ES-I3 (cell line): Measurements from ENCODE around the gene OLFM4.

ENCODE experiments used
- H3K36me3 ChIP-seq: 2 replicates; pipeline ENCODE4 v1.6.1; 2013; ENCODE audit warnings: mild to moderate bottlenecking, low read length, control low read depth, moderate library complexity; ENCODE audit not compliant: insufficient read depth
- H3K4me1 ChIP-seq: 2 replicates; pipeline ENCODE4 v1.6.1; 2013; ENCODE audit warnings: mild to moderate bottlenecking, control low read depth, low read length; ENCODE audit not compliant: insufficient read depth
- H3K9ac ChIP-seq: 2 replicates; pipeline ENCODE4 v1.6.1; 2013; ENCODE audit warnings: low read depth, mild to moderate bottlenecking, low read length, moderate library complexity
- H3K9me3 ChIP-seq: 2 replicates; pipeline ENCODE4 v1.6.1; 2013; ENCODE audit warnings: mild to moderate bottlenecking, low read length, moderate library complexity; ENCODE audit not compliant: control insufficient read depth, insufficient read depth

OLFM4 gene

DNA sequence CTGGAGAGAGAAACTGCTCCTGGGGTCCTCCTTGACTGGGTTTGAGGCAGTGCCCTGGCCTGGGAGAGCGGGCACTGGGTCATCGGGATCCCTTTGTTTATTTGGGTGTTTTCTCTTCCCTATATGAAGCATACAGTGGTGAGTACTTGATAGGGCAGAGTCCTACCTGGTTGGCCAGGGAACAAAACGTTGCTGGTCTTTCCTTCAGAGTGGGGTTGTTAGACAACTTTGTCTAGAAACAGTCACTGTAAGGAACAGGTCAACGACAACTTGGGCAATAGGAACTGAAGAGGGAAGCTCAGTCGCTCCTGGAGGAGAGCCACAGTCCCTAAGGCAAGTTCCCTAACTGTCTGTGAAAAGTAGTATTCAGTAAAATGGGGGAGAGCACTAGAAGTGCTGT lies 550 bp upstream of the OLFM4 start:
- Histone ChIP-seq H3K9me3 (no peaks in the 10 kb centered on the region), H3K4me1 (peaks cover 6% of the 10 kb centered on the region), H3K9ac (no peak overlapping the region), H3K36me3 (no peaks in the 10 kb centered on the region)

DNA sequence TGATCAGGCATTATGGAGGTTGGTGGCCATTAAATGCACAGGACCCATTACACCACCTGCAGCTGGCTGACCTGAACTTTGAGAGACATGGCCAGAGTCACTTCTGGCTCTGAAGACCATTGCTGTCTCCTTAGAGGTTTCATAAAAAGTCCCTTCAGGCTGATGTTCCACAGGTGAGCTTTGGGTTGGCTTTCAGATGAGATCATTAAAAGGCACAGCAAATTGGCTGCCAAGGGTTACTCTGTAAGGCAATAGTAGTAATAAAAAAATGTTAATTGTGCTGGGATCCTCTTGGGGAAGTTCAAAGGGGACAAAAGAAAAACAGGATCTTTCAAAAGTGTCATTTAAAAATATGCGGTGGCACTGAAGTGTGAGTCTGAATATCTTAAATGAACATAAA lies 4.2 kb downstream of the OLFM4 start:
- Histone ChIP-seq H3K4me1 (peaks cover 6% of the 10 kb centered on the region), H3K9me3 (no peaks in the 10 kb centered on the region), H3K9ac (no peak overlapping the region)

DNA sequence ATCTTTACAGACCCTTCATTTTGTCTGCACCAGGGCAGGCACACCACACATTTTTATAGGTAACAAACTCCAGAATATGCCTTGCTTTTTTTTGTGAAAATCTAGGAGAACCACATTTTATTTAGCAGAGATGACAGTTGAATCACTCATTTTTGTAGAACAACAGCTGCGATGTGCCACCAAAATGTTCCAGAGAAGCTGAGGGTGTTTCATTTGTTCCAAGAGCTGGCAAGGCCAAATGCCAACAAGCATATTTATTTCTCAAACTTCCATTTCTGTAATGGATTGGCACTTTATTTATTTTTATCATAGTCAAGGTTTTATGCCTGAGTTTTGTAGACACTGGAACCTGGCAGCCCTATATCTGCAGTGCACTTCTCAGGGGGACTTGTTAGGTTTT lies 10.4 kb downstream of the OLFM4 start:
- no peaks in the 10 kb centered on the region for H3K4me1 ChIP-seq
- no peaks in the 10 kb centered on the region for H3K9me3 ChIP-seq
- no peaks in the 10 kb centered on the region for H3K36me3 ChIP-seq
- H3K9ac ChIP-seq: no peak overlapping the region

More for the DNA sequence above, 4.2 kb downstream of the OLFM4 start:
- no peaks in the 10 kb centered on the region for H3K36me3 ChIP-seq

DNA sequence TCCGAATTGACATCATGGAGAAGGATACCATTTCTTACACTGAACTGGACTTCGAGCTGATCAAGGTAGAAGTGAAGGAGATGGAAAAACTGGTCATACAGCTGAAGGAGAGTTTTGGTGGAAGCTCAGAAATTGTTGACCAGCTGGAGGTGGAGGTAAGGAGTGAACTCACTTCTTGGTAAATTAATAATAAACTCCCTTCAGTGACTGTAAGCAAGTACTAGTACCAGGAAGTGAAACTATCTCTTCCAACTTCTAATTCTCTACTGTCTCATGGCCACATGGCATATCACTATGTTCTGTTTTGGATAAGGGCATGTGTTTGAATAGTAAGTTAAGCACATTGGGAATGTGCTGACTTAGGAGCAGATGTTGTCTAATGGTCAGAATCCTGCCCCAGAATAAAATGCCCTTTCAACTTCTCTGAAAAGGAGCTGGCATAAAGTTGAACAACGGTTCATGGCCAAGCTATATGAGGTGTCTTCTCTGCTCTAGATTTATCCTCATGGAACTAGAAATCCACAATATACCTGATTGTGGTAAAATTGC lies 13.4 kb downstream of the OLFM4 start:
- no peaks in the 10 kb centered on the region for H3K36me3 ChIP-seq

DNA sequence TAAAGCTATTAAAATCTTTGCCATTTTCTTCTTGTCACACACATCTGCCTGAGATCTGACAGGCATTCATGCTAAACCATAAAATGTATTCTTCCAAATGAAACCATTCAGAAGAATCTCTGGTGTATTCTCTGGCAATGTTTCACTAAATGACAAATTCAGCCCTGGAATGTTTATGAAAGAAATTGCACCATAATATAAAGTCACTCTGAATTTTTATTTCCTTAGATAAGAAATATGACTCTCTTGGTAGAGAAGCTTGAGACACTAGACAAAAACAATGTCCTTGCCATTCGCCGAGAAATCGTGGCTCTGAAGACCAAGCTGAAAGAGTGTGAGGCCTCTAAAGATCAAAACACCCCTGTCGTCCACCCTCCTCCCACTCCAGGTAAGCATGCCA lies 14.3 kb downstream of the OLFM4 start:
- Histone ChIP-seq H3K36me3 (no peaks in the 10 kb centered on the region), H3K4me1 (no peaks in the 10 kb centered on the region), H3K9ac (no peak overlapping the region), H3K9me3 (no peaks in the 10 kb centered on the region)

More for the DNA sequence above, 13.4 kb downstream of the OLFM4 start:
- H3K4me1 ChIP-seq: no peaks in the 10 kb centered on the region
- H3K9ac ChIP-seq: no peak overlapping the region
- H3K9me3 ChIP-seq: no peaks in the 10 kb centered on the region

DNA sequence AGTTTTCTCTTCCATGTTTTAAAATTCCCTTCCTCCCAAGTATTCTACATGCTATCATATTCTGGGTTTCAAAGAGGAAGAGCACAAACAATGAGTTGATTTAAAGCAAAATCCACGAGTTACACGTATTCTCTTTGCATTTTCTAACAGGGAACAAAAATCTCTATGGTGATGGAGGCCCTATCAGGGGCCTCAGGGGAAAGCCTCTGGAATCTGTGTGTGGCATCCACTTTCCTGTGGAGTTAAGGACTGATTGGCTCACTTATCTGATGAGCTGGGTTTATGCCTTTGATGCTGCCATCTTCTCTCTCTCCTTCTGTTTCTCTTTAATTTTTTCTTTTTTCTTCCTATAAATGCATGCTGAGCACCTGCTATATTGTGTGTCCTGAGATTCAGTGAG lies 14.8 kb downstream of the OLFM4 start:
- Histone ChIP-seq H3K4me1 (no peaks in the 10 kb centered on the region), H3K9me3 (no peaks in the 10 kb centered on the region), H3K36me3 (no peaks in the 10 kb centered on the region), H3K9ac (no peak overlapping the region)

DNA sequence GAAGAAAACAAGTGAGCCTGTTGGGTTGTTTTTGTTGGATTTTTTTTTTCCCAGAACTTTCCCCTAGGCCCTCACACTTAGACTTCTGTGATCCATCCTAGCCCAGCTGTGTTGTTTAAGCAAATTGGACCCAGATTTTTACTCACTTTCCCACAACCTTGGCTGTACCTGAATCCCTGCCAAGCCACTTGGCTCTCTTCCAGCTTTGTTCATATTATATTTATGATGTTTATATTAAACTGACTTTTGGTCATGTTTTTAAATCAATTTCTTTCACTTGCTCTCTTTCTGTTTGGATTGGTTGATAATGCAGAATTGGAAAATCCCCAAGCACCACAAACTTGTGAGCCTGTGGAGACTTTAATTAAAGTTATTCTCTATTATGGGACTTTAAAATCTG lies 16.6 kb downstream of the OLFM4 start:
- Histone ChIP-seq H3K4me1 (no peaks in the 10 kb centered on the region), H3K36me3 (no peaks in the 10 kb centered on the region), H3K9me3 (no peaks in the 10 kb centered on the region), H3K9ac (no peak overlapping the region)

DNA sequence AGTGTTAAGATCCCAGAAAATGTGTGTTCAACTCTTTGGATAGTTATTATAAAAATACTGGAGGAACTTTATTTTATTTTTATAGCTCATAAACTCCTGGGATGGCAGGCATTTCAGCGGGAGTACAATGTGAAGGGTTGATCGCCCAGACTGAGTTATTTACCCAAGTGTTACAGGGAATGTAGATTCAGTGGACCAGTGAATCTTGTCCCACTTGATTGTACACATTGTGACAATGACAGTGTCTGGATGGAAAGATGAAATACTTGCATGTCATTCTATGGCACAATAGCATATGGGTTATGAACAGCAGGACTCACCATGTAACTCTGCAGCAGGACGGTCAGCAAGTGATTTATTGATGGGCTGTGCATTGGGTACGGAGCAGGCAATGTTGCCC lies 20.3 kb downstream of the OLFM4 start:
- Histone ChIP-seq H3K36me3 (no peaks in the 10 kb centered on the region), H3K9me3 (no peaks in the 10 kb centered on the region), H3K9ac (no peak overlapping the region), H3K4me1 (no peaks in the 10 kb centered on the region)

DNA sequence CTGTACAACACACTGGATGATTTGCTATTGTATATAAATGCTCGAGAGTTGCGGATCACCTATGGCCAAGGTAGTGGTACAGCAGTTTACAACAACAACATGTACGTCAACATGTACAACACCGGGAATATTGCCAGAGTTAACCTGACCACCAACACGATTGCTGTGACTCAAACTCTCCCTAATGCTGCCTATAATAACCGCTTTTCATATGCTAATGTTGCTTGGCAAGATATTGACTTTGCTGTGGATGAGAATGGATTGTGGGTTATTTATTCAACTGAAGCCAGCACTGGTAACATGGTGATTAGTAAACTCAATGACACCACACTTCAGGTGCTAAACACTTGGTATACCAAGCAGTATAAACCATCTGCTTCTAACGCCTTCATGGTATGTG lies 21.5 kb downstream of the OLFM4 start:
- no peaks in the 10 kb centered on the region for H3K36me3 ChIP-seq
- no peaks in the 10 kb centered on the region for H3K9me3 ChIP-seq

DNA sequence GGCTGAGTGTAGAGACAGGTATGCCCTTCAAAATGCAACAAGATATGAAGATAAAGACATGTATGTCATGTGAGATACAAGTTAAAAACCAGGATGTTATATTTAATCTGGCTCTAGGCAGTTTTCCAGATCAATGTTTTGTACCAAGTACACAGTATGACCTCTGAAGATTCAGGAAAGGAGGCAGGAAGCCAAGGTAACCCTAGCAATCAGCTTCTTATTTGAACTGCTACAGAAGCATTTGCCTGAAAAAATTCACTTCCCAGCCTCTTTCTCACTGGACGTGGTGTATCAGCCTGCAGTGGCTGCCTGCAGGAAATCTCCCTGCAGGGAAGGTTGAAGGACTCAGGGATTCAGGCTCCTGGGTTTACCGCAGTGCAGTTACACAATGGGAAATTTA lies 24.1 kb downstream of the OLFM4 start:
- Histone ChIP-seq H3K36me3 (no peaks in the 10 kb centered on the region), H3K9me3 (no peaks in the 10 kb centered on the region), H3K9ac (no peak overlapping the region), H3K4me1 (no peaks in the 10 kb centered on the region)

More for the DNA sequence above, 21.5 kb downstream of the OLFM4 start:
- no peaks in the 10 kb centered on the region for H3K4me1 ChIP-seq
- no peak overlapping the region for H3K9ac ChIP-seq

DNA sequence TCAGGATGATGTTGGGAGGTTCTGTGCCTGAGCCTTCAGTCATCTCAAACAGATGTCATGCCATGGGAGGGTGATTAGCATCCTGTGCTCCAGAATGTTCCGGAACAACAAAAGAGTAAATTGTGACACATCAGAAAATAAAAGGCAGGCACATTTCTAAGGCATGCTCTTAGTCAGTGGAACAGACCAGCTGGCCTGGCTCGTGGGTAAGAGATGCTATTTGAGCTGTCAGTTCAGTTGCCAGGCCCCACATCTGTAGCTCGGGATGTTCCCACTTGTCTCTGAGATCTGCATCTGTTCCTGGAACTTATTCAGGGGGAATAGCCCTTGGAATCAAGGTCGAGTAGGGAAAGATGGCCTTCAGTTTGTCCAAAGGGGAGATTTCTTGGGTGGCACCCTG lies 26.0 kb downstream of the OLFM4 start:
- no peaks in the 10 kb centered on the region for H3K36me3 ChIP-seq
- H3K9me3 ChIP-seq: no peaks in the 10 kb centered on the region
- no peaks in the 10 kb centered on the region for H3K4me1 ChIP-seq
- no peak overlapping the region for H3K9ac ChIP-seq

DNA sequence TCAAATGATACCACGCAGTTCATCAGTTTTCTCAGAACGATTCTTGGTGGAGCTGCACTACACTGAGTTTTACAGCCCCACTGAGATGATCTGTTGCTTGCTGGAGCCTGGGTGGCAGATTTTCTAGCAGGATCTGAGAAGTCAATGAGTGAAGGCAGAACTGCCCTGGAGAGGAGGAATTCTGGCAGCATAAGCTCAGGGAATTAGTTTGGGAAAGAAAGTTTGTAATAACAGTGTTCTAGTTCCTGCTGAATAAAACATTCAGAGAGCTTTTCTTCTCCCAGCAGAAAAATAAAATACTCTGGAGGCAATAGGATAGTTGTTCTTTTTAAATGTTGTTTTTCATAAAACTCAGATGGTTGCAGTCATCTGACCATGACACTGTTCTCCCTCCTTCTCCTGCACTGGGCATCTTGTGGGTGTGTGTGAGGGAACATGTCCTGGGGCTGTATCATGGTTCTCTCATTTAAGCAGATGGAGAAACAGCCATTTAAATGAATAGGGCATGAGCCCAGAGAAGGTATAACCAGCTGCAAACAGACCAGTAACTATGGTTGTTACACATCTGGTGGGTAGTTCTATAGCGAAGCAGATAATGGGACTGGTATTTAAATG lies 29.6 kb downstream of the OLFM4 start:
- Histone ChIP-seq H3K9ac (no peak overlapping the region), H3K9me3 (no peaks in the 10 kb centered on the region), H3K36me3 (no peaks in the 10 kb centered on the region)

DNA sequence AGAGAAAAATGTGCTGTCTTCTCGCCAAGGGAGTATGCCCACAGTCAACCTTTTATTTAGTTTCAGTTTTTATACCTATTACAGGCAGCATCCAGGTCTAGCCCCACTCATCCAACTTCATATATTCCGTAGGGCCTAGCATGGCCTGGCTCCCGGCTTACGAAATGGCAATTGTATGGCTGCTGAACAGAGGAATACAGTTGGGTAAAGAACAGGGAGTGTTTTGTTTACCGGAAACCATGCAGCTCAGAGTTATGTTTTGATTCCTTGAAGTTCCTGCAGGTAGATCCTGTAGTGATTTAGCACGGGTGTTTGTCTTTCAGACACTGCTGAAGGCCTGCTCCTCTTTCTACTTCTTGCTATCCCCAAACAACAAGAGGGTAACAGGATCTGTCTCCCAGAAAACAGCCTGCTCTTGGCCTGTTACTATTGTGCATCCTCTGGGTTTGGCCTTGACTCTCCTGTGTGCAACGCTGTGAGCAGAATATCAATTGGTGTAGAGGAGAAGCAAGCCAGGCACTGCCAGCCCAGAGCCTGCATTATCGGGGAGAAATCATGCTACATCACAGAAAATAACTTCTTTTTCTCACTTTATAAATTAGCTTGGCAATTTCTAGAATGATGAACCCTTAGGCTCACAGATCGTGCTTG lies 32.4 kb downstream of the OLFM4 start:
- Histone ChIP-seq H3K9me3 (no peaks in the 10 kb centered on the region), H3K36me3 (no peaks in the 10 kb centered on the region), H3K4me1 (no peaks in the 10 kb centered on the region), H3K9ac (no peak overlapping the region)

More for the DNA sequence above, 29.6 kb downstream of the OLFM4 start:
- H3K4me1 ChIP-seq: no peaks in the 10 kb centered on the region

DNA sequence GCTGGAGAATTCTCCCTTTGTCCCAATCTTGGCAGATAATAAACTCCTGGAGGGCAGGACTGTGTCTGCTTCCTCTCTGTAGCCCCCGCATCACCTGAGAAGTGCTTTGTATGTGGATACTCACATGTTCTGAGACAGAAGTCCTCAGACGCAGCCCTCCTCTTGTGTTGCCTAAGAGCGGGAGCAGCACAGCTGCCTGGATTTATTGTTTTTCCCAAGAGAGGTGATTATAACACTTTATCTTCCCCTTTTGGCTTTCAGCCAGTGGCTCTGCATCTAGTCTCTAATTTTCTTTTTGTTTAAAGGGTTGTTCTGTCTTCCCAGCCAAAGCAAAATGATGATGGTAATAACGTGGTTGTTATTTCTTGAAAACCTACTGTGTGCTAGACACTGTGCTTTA lies 36.1 kb downstream of the OLFM4 start:
- Histone ChIP-seq H3K9me3 (no peaks in the 10 kb centered on the region), H3K36me3 (no peaks in the 10 kb centered on the region), H3K4me1 (no peaks in the 10 kb centered on the region), H3K9ac (no peak overlapping the region)

DNA sequence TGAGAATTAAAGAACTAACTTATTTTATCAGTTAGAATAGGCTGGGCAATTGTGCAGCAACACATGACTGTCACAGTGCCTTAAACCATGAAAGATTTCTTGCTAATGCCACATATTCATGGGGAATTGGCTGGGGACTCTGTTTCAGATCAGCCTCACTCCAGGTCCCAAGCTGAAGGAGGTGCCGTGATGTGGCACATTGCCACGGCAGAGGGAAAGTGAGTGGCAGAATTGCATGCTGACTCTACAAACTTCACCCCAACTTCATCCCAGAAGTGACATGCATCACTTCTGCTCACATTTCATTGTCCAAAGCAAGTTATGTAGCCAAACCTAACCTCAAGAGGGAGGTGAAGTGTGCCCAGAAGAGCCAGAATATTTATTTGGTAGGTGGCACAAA lies 37.8 kb downstream of the OLFM4 start:
- no peak overlapping the region for H3K9ac ChIP-seq
- no peaks in the 10 kb centered on the region for H3K9me3 ChIP-seq
- H3K4me1 ChIP-seq: no peaks in the 10 kb centered on the region
- no peaks in the 10 kb centered on the region for H3K36me3 ChIP-seq
